SK-N-SH (cell line): ENCODE results near the gene DACH1.

ENCODE experiments used
- CTCF ChIP-seq: fragments of 200-600 bp; sonication (generic); IDR thresholded peaks from 2 replicates; pipeline ENCODE4 v1.6.1; 2017; ENCODE audit warnings: antibody characterized with exemption, mild to moderate bottlenecking, moderate library complexity
- FOXM1 ChIP-seq: IDR thresholded peaks from 2 replicates; pipeline ENCODE4 v1.4.0; 2012; ENCODE audit warnings: low read depth, mild to moderate bottlenecking
- IRF3 ChIP-seq: fragments of 150-350 bp; IDR thresholded peaks from 2 replicates; pipeline ENCODE4 v1.6.1; 2016; ENCODE audit warnings: mild to moderate bottlenecking, low read depth, low read length
- MAX ChIP-seq: IDR thresholded peaks from 2 replicates; pipeline ENCODE4 v1.4.0; 2012; ENCODE audit warnings: low read depth
- PBX3 ChIP-seq: IDR thresholded peaks from 2 replicates; pipeline ENCODE4; 2012
- ZBTB33 ChIP-seq: IDR thresholded peaks from 2 replicates; pipeline ENCODE4 v1.4.0; 2012; ENCODE audit warnings: low read depth, borderline replicate concordance

GRCh38 chr13:71797517-71797916, 69.5 kb downstream of the DACH1 start:
- TF ChIP-seq IRF3 (no peak), FOXM1 (no peak), ZBTB33 (no peak), PBX3 (no peak), CTCF (no peak), MAX (no peak)
